ENCODE data around the gene APBB1.

The APBB1 gene

GRCh38 chr11:6457581-6458320 is 38.9 kb upstream of the APBB1 start:
- Histone ChIP-seq H3K4me3 (ENCODE audit: low read depth, low read length, poor library complexity, severe bottlenecking) (no peak overlapping the region), H3K27ac (ENCODE audit: low read depth, low read length, poor library complexity, severe bottlenecking) (no peak overlapping the region), H3K36me3 (ENCODE audit: insufficient read depth, low read length) (no peaks in the 10 kb centered on the region), H3K4me1 (ENCODE audit: insufficient read depth, low read length, severe bottlenecking) (no peaks in the 10 kb centered on the region), H3K9me3 (ENCODE audit: low read length) (no peaks in the 10 kb centered on the region), H4K20me1 (ENCODE audit: insufficient read depth, low read length) (no peaks in the 10 kb centered on the region), H3F3A (ENCODE audit: insufficient read depth, low read length) (no peaks in the 10 kb centered on the region), H3K9ac (ENCODE audit: low read length) (no peak overlapping the region), H2AFZ (ENCODE audit: low read length) (no peak overlapping the region), H3K79me2 (ENCODE audit: insufficient read depth, low read length) (no peaks in the 10 kb centered on the region), H3K9me2 (ENCODE audit: low read depth, low read length) (no peaks in the 10 kb centered on the region), H3K27me3 (ENCODE audit: insufficient read depth, low read length) (no peaks in the 10 kb centered on the region), H3K4me2 (ENCODE audit: low read length) (no peak overlapping the region)
- no peak for TF ChIP-seq EZH2 (IDR thresholded peaks at IDR 0.05; ENCODE audit: borderline replicate concordance, low read length)
- no peak for TF ChIP-seq CTCF (IDR thresholded peaks at IDR 0.05; ENCODE audit: low read length)

- H3K27ac ChIP-seq (ENCODE audit: low read depth, low read length, poor library complexity, severe bottlenecking), result no peak overlapping the region
- no peak overlapping the region for H3K4me2 ChIP-seq (ENCODE audit: low read length)
- TF ChIP-seq CTCF (IDR thresholded peaks at IDR 0.05; ENCODE audit: low read length) (no peak), EZH2 (IDR thresholded peaks at IDR 0.05; ENCODE audit: borderline replicate concordance, low read length) (no peak)
- H3K9me3 ChIP-seq (ENCODE audit: low read length), result no peaks in the 10 kb centered on the region
- H3K9ac ChIP-seq (ENCODE audit: low read length), result no peak overlapping the region
- no peaks in the 10 kb centered on the region for H3K9me2 ChIP-seq (ENCODE audit: low read depth, low read length)
- no peaks in the 10 kb centered on the region for H3K27me3 ChIP-seq (ENCODE audit: insufficient read depth, low read length)
- H3K79me2 ChIP-seq (ENCODE audit: insufficient read depth, low read length), result no peaks in the 10 kb centered on the region
- H3K4me1 ChIP-seq (ENCODE audit: insufficient read depth, low read length, severe bottlenecking), result no peaks in the 10 kb centered on the region
- H3K4me3 ChIP-seq (ENCODE audit: low read depth, low read length, poor library complexity, severe bottlenecking), result no peak overlapping the region
- no peaks in the 10 kb centered on the region for H3F3A ChIP-seq (ENCODE audit: insufficient read depth, low read length)
- H3K36me3 ChIP-seq (ENCODE audit: insufficient read depth, low read length), result no peaks in the 10 kb centered on the region
- no peak overlapping the region for H2AFZ ChIP-seq (ENCODE audit: low read length)
- H4K20me1 ChIP-seq (ENCODE audit: insufficient read depth, low read length), result no peaks in the 10 kb centered on the region
These were observed 37.6 kb upstream of the APBB1 start for GRCh38 chr11:6456361-6457073.

- no peak overlapping the region for H3K4me3 ChIP-seq (ENCODE audit: low read depth, low read length, poor library complexity, severe bottlenecking)
- no peaks in the 10 kb centered on the region for H3K4me1 ChIP-seq (ENCODE audit: insufficient read depth, low read length, severe bottlenecking)
- no peaks in the 10 kb centered on the region for H4K20me1 ChIP-seq (ENCODE audit: insufficient read depth, low read length)
- H2AFZ ChIP-seq (ENCODE audit: low read length), result no peak overlapping the region
- no peaks in the 10 kb centered on the region for H3K9me2 ChIP-seq (ENCODE audit: low read depth, low read length)
- H3F3A ChIP-seq (ENCODE audit: insufficient read depth, low read length), result no peaks in the 10 kb centered on the region
- H3K9me3 ChIP-seq (ENCODE audit: low read length), result no peaks in the 10 kb centered on the region
- no peaks in the 10 kb centered on the region for H3K79me2 ChIP-seq (ENCODE audit: insufficient read depth, low read length)
- H3K4me2 ChIP-seq (ENCODE audit: low read length), result no peak overlapping the region
- TF ChIP-seq EZH2 (IDR thresholded peaks at IDR 0.05; ENCODE audit: borderline replicate concordance, low read length) (no peak), CTCF (IDR thresholded peaks at IDR 0.05; ENCODE audit: low read length) (no peak)
- H3K27me3 ChIP-seq (ENCODE audit: insufficient read depth, low read length), result no peaks in the 10 kb centered on the region
- no peaks in the 10 kb centered on the region for H3K36me3 ChIP-seq (ENCODE audit: insufficient read depth, low read length)
- H3K9ac ChIP-seq (ENCODE audit: low read length), result no peak overlapping the region
- no peak overlapping the region for H3K27ac ChIP-seq (ENCODE audit: low read depth, low read length, poor library complexity, severe bottlenecking)
These were observed 36.2 kb upstream of the APBB1 start for GRCh38 chr11:6455070-6455469.

Data from OCI-LY1 (cell line).